Measurements from ENCODE around the gene COX18. TPM values are rescaled to one million over a fixed set of nuclear protein-coding genes. Genes with fewer than 3 reads are reported as not detected.
A peak's percentile ranks its signal among the peaks of the same experiment; 100 is the strongest.

COX18 gene
- total and polyA plus RNA-seq, 12 donors = 8.0 to 22.3 (median 17.6) TPM

DNA sequence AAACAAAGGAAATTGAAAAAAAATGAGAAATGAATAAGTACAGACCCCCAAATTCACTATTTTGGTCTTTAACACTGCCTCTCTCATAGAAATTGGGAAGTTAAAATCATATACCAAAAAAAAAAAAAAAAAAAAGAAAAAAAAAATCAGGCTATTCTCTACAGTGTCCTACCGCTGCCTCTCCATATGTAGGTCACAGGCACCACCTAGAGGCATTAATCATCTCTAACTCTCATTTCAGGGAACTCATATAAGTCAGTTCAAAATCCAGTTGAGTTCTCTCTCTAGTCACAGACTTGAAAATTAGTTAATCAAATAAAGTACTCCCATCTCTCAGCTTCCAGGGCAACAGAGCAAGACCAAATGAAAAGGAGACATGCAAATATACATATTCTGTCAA, 47.9 kb downstream of the COX18 start:
- no peak for DNase-seq
- Histone ChIP-seq H3K27me3 (no peaks in the 10 kb centered on the region), H3K36me3 (no peaks in the 10 kb centered on the region), H3K4me3 (no peak overlapping the region), H3K27ac (no peak overlapping the region), H3K9me3 (no peaks in the 10 kb centered on the region), H3K4me1 (no peaks in the 10 kb centered on the region)
- intact Hi-C loops (cut with DNase I) = loop anchor here in 3 of 10 donors (2.0 to 10.0 kb wide), 4 partner anchors 319 to 727 kb away; no protein-coding TSS in a partner anchor
- ATAC-seq = peak in 1 of 8 donors; percentile 38
- TF ChIP-seq, protein P1, sequence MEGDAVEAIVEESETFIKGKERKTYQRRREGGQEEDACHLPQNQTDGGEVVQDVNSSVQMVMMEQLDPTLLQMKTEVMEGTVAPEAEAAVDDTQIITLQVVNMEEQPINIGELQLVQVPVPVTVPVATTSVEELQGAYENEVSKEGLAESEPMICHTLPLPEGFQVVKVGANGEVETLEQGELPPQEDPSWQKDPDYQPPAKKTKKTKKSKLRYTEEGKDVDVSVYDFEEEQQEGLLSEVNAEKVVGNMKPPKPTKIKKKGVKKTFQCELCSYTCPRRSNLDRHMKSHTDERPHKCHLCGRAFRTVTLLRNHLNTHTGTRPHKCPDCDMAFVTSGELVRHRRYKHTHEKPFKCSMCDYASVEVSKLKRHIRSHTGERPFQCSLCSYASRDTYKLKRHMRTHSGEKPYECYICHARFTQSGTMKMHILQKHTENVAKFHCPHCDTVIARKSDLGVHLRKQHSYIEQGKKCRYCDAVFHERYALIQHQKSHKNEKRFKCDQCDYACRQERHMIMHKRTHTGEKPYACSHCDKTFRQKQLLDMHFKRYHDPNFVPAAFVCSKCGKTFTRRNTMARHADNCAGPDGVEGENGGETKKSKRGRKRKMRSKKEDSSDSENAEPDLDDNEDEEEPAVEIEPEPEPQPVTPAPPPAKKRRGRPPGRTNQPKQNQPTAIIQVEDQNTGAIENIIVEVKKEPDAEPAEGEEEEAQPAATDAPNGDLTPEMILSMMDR (IDR thresholded peaks at IDR 0.05) = peak in 2 of 9 donors; percentile 8 to 35
- WGBS, 2 donors = 11 to 37% methylated on average over 1 of the region's 1 CpG

DNA sequence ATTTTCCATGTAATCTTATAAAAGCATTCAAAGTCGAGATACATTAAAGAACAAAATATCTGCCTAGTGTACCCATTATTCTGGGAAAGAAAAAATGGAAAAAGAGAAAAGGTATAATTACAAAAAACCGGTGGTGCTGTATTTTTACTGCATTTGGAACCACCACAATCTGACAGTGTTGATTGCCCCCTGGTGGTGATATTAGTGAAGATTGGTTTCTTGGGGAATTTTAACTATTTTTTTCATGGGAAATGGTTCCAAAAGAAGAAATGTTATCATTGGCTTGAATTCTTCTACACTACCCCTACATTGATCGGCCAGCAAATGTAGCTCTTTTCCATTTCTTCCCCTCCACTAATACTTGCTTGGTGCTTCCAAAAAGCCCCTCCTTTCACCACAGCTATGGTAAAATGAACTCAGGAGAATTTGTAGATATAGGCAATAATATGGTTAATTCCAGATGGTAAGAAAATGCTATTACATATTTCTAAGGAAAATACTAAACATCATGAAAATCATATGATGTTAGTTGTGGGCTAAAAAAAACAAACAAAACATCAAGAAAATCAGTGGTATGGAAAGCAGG, 50.0 kb downstream of the COX18 start:
- DNase-seq = peak in 1 of 2 donors; percentile 11
- Histone ChIP-seq H3K4me3 (no peak overlapping the region), H3K4me1 (no peaks in the 10 kb centered on the region), H3K27ac (no peak overlapping the region), H3K36me3 (no peaks in the 10 kb centered on the region), H3K27me3 (no peaks in the 10 kb centered on the region), H3K9me3 (no peaks in the 10 kb centered on the region)
- 3 to 5% methylated on average over 3 of the region's 3 CpGs for WGBS, 2 donors
- no peak for ATAC-seq
- intact Hi-C loops (cut with DNase I) = loop anchor here (2.0 to 10.0 kb wide), 11 partner anchors 315 to 725 kb away; no protein-coding TSS in a partner anchor
- TF ChIP-seq, protein P1 (IDR thresholded peaks at IDR 0.05) = peak; percentile 59 to 78 (median 71)

DNA sequence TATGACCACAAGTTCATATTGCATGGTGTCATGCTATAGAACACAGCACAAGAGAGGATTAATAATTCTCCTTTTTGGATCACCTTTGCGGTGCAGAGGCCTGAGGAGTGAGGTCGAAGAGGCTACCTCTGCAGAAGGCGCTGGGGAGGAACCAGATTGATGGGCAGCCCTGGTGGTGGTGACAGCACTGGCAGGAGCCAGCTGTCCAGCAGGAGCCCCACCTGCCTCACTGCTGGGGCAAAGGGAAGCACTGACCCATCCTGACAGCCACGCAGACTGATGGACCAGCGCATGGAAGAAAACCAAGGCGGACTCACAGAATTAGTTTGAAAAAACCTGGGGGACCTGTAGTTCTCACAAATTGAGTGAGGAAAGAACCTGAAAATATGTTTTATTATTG, 50.9 kb downstream of the COX18 start:
- intact Hi-C loops (cut with DNase I) = loop anchor here (2.0 to 10.0 kb wide), 8 partner anchors 314 to 721 kb away; no protein-coding TSS in a partner anchor
- H3K36me3 ChIP-seq = no peaks in the 10 kb centered on the region
- TF ChIP-seq, protein P1 (IDR thresholded peaks at IDR 0.05) = no peak
- no peak overlapping the region for H3K27ac ChIP-seq
- no peaks in the 10 kb centered on the region for H3K4me1 ChIP-seq
- no peak overlapping the region for H3K4me3 ChIP-seq
- no peaks in the 10 kb centered on the region for H3K27me3 ChIP-seq
- no peak for ATAC-seq
- H3K9me3 ChIP-seq = no peaks in the 10 kb centered on the region
- DNase-seq = no peak
- WGBS, 2 donors = 86 to 88% methylated on average over 6 of the region's 6 CpGs

DNA sequence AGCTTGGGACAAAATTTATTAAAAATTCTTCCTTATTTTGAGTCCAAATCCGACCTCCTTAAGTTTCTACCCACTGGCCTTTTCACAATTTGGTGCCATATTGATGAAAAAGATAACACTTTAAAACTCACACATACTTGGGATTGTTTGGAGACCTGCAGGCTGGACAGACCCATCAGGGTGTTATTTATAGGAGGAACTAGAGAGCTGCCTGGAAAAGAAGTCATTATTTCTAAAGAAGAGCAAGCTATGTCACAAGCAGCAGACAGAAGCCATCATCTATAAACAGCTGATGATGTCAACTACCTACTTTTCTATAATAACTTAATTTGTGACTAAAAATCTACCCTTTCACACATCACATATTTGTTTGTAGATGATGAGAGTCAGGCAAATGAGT, 56.2 kb downstream of the COX18 start:
- no peaks in the 10 kb centered on the region for H3K36me3 ChIP-seq
- TF ChIP-seq, protein P1 (IDR thresholded peaks at IDR 0.05) = no peak
- ATAC-seq (no peak), DNase-seq (no peak)
- no peaks in the 10 kb centered on the region for H3K27me3 ChIP-seq
- H3K27ac ChIP-seq = no peak overlapping the region
- WGBS, 2 donors = 64 to 74% methylated on average over 1 of the region's 1 CpG
- intact Hi-C loops (cut with DNase I) = loop anchor here in 2 of 10 donors (10.0 kb wide), 2 partner anchors 309 to 509 kb away; no protein-coding TSS in a partner anchor
- H3K9me3 ChIP-seq = peaks cover 0 to 9% (median 0%) of the 10 kb centered on the region in 11 donors
- H3K4me1 ChIP-seq = no peaks in the 10 kb centered on the region
- no peak overlapping the region for H3K4me3 ChIP-seq

All from heart right ventricle (tissue), 16 donors.